GM10847 (cell line): ENCODE measurements around the gene ARPC1A.
A peak's percentile ranks its signal among the peaks of the same experiment; 100 is the strongest.

Experiments used
- POLR2A ChIP-seq: IDR thresholded peaks from 2 replicates; pipeline ENCODE4 v1.6.1; 2011; ENCODE audit not compliant: insufficient read length; ENCODE audit errors: extremely low read depth

Gene ARPC1A

DNA sequence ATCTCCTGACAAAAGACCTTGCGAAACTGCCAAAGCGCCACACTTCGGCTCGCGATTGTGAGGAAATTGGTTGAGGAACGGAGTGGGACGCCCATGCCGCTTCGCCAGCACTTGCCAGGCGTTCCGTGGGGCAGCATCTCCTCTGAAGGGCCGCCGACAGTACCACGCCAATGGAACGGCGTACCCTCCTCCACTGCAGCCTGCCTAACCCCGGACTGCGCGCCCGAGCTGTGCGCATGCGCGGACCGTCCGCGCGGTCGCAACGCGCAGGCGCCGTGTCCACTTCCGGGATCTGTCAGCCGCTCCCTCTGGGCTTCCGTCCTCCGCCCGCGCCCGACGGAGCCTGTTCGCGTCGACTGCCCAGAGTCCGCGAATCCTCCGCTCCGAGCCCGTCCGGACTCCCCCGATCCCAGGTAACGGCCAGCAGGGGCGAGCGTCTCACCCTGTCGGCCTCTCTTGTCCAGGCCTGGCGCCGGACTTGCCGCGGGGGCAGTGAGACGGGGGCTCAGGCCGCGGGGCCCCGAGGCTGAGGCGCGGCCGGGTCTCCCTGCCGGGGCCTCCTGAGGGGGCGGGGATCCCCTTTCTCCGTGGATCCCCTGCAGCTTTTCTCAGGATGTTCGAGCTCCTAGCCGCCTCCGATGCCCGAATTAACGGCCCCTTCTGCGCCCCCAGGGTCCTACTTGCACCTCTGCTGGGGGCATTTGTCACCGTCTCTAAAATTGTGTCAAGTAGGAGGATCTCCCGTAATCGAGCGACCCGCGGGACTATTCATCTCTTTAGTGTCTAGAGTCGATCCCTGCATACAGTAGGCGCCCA is at the start of gene ARPC1A:
ARPC1A (plus strand) TSS at position 307 of the 816 bp plus-strand sequence. CDS start 7,456 bp downstream, outside the sequence.
- TF ChIP-seq POLR2A: peak; percentile 95

- TF ChIP-seq POLR2A: no peak
Observed at GRCh38 chr7:99278180-99278579, 47.5 kb upstream of the ARPC1A start.

DNA sequence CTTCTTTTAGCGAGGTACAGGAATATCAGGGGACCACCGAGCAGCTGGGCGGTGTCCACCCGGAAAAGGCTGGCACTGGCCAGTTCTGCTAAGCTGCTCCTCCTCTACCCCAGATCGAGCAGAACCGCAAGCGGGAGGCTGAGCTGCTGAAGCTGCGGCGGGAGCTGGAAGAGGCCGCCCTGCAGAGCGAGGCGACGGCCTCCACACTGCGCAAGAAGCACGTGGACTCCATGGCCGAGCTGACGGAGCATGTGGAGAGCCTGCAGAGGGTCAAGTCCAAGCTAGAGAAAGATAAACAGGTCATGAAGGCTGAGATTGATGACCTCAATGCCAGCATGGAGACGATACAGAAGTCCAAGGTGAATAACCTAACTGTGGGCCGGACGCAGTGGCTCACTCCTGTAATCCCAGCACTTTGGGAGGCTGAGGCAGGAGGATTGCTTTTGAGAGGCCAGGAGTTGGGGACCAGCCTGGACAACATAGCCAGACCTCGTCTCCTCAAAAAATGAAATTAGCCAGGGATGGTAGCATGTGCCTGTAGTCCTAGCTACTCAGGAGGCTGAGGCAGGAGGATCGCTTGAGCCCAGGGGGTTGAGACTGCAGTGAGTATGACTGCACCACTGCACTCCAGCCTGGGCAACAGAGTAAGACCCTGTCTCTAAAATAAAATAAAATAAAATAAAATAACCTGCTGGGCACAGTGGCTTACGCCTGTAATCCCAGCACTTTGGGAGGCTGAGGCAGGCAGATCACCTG is 37.7 kb upstream of the ARPC1A start:
- no peak for TF ChIP-seq POLR2A

DNA sequence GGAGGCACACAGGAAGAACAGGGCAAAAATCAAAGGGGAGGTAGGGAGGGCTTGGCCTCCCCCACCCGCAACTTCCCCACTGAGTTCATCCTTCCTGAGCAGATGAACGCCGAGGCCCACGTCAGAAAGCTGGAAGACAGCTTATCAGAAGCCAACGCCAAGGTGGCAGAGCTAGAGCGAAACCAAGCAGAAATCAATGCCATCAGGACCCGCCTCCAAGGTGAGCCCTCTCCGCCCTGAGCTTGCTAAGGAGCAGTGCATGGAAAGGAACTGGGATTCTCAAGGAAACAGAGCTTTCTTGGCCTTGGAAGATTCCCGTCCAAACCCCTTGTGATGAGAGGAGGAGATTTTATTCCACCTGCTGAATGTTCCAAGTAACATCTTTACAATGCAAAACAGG is 36.5 kb upstream of the ARPC1A start:
- TF ChIP-seq POLR2A: no peak

- no peak for TF ChIP-seq POLR2A
Observed at GRCh38 chr7:99290980-99291607, 34.6 kb upstream of the ARPC1A start.

- no peak for TF ChIP-seq POLR2A
Observed at GRCh38 chr7:99292127-99292526, 33.6 kb upstream of the ARPC1A start.

DNA sequence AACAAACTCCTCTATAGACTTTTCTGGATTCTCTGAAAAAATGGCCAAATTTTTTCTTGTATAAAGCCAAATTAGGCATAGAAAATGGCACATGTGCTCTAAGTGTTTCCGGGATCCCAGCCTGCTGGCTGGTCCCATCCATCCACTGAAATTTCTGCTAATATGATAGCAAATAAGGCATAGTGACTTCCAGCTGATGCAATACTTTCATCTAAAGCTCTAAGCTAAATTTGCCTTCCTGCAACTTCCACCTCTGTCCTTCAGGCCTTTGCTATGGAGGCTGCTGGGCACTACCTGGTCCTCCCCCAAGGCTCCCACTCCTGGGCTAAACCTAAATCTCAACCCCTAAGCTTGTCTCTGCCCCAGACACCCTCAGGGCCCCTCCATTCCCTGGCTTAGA is 32.5 kb upstream of the ARPC1A start:
- no peak for TF ChIP-seq POLR2A

- no peak for TF ChIP-seq POLR2A
Observed at GRCh38 chr7:99293650-99294049, 32.0 kb upstream of the ARPC1A start.

GRCh38 chr7:99296471-99296870 is 29.2 kb upstream of the ARPC1A start:
- TF ChIP-seq POLR2A: no peak

DNA sequence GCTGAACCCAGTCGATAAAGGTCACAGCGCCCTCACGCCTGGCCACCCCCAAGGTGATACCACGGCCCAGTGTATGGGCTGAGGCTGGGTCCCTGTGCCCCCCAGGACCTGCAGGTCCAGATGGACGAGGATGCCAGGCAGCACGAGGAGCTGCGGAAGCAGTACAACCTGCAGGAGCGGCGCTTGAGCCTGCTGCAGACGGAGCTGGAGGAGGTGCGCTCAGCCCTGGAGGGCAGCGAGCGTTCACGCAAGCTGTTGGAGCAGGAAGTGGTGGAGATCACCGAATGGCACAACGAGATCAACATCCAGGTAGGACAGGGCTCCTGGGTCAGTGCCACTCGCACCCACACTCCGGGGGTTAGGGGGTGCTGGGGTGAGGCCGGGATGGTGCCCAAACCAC is 24.2 kb upstream of the ARPC1A start:
- no peak for TF ChIP-seq POLR2A

GRCh38 chr7:99305473-99306260 is 20.0 kb upstream of the ARPC1A start:
- TF ChIP-seq POLR2A: no peak

- no peak for TF ChIP-seq POLR2A
Observed at GRCh38 chr7:99308461-99309074, 17.1 kb upstream of the ARPC1A start.

DNA sequence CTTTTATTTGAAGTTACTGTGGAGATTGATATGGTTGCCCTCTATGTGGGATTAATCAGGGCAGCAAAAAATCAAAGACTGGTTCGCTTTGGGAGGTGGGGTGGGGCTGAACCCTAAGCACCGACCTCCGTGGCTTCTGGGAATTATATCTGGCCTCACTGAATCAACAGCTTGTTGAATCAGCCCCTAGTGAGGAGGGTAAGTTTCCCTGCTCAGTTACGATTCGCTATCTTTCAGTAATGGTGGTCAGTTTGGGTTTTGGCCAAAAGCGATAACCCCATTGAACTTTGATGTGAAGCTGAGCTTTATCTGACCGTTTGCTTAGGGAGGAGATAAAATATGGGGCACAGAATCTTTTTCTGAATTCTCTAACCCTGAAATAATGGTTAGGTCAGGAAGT is 16.6 kb upstream of the ARPC1A start:
- no peak for TF ChIP-seq POLR2A

GRCh38 chr7:99310004-99310403 is 15.7 kb upstream of the ARPC1A start:
- no peak for TF ChIP-seq POLR2A

- no peak for TF ChIP-seq POLR2A
Observed at GRCh38 chr7:99311702-99312101, 14.0 kb upstream of the ARPC1A start.
